GM18909 (cell line): ENCODE data around the gene TSPAN32.
A peak's percentile ranks its signal among the peaks of the same experiment; 100 is the strongest.

Experiments used
- ATAC-seq: cut with Tn5 transposase; IDR thresholded peaks from one replicate; pipeline ENCODE4 v1.9.1; 2021; ENCODE audit warnings: mild to moderate bottlenecking; ENCODE audit not compliant: unreplicated experiment, poor library complexity

TSPAN32 gene

GRCh38 chr11:2302306-2302895 is 588 bp downstream of the TSPAN32 start:
- ATAC-seq: peak; percentile 3

- ATAC-seq: no peak
Measured at GRCh38 chr11:2302896-2303626, 1.2 kb downstream of the TSPAN32 start.

- no peak for ATAC-seq
Measured at GRCh38 chr11:2303627-2304505, 2.1 kb downstream of the TSPAN32 start.

- ATAC-seq: no peak
Measured at GRCh38 chr11:2304506-2305139, 2.8 kb downstream of the TSPAN32 start.

- no peak for ATAC-seq
Measured at GRCh38 chr11:2305140-2305778, 3.4 kb downstream of the TSPAN32 start.

GRCh38 chr11:2305788-2306451 is 4.1 kb downstream of the TSPAN32 start:
- no peak for ATAC-seq

- no peak for ATAC-seq
Measured at GRCh38 chr11:2306452-2306823, 4.6 kb downstream of the TSPAN32 start.

- no peak for ATAC-seq
Measured at GRCh38 chr11:2306877-2307500, 5.2 kb downstream of the TSPAN32 start.

- ATAC-seq: no peak
Measured at GRCh38 chr11:2307501-2308331, 5.9 kb downstream of the TSPAN32 start.

- ATAC-seq: no peak
Measured at GRCh38 chr11:2308713-2309112, 6.9 kb downstream of the TSPAN32 start.

- ATAC-seq: no peak
Measured at GRCh38 chr11:2309251-2310072, 7.6 kb downstream of the TSPAN32 start.

GRCh38 chr11:2310073-2310785 is 8.4 kb downstream of the TSPAN32 start:
- ATAC-seq: no peak

- no peak for ATAC-seq
Measured at GRCh38 chr11:2310786-2311352, 9.1 kb downstream of the TSPAN32 start.

- no peak for ATAC-seq
Measured at GRCh38 chr11:2311353-2312133, 9.7 kb downstream of the TSPAN32 start.

- no peak for ATAC-seq
Measured at GRCh38 chr11:2312232-2313042, 10.6 kb downstream of the TSPAN32 start.
